ENCODE data around the gene HSPB6.

- TF ChIP-seq CTCF (IDR thresholded peaks at IDR 0.05; ENCODE audit: insufficient read depth, low read length) (no peak), GABPA (IDR thresholded peaks at IDR 0.05; ENCODE audit: low read depth) (no peak)
Observed at GRCh38 chr19:35720163-35720524, 36.7 kb downstream of the HSPB6 start.

All from HL-60 (cell line).